ENCODE data around the gene UBASH3B.
A peak's percentile ranks its signal among the peaks of the same experiment; 100 is the strongest.
"Not testable (repeated sequence)": the region's sequence is repeated elsewhere in the genome, so short reads cannot be mapped to it uniquely, and the experiment has no call there.

UBASH3B gene, protein sequence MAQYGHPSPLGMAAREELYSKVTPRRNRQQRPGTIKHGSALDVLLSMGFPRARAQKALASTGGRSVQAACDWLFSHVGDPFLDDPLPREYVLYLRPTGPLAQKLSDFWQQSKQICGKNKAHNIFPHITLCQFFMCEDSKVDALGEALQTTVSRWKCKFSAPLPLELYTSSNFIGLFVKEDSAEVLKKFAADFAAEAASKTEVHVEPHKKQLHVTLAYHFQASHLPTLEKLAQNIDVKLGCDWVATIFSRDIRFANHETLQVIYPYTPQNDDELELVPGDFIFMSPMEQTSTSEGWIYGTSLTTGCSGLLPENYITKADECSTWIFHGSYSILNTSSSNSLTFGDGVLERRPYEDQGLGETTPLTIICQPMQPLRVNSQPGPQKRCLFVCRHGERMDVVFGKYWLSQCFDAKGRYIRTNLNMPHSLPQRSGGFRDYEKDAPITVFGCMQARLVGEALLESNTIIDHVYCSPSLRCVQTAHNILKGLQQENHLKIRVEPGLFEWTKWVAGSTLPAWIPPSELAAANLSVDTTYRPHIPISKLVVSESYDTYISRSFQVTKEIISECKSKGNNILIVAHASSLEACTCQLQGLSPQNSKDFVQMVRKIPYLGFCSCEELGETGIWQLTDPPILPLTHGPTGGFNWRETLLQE

DNA sequence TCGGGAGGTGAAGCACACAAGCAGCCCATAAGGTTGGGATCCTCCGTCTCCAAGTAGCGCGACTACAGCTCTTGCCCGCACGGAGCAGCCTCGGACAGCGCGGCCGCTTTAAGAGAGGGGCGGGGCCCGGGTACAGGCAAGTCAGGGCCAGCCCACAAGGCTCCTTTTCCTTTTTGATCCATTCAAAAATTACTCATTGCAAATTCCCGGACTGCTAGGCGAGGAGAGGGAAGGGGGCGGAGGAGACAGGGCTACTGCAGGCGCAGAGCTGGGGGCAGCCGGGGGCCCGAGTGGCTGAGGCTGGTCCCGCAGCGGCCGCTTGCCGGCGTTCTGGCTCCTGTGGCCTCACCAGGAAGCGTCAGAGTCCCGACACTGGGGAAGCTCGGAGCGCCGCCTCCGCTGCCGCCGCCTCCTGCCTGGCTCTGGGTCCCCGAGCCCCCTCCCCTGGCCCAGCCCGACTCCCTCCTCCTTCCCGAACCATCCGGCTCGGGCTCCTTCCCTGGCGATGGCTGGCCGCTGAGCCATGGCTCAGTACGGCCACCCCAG is at the start of gene UBASH3B:
Gene UBASH3B, plus strand, starts transcription at position 196 of the 546 bp plus-strand sequence. Its CDS starts 328 bp downstream, at position 524.
- peak; percentile 57 for DNase-seq

GRCh38 chr11:122607162-122607561 is 48.4 kb upstream of the UBASH3B start:
- not testable (repeated sequence) for DNase-seq

GRCh38 chr11:122612123-122612824 is 43.2 kb upstream of the UBASH3B start:
- DNase-seq, result no peak

- DNase-seq, result no peak
Observed at GRCh38 chr11:122616718-122617117, 38.8 kb upstream of the UBASH3B start.

DNA sequence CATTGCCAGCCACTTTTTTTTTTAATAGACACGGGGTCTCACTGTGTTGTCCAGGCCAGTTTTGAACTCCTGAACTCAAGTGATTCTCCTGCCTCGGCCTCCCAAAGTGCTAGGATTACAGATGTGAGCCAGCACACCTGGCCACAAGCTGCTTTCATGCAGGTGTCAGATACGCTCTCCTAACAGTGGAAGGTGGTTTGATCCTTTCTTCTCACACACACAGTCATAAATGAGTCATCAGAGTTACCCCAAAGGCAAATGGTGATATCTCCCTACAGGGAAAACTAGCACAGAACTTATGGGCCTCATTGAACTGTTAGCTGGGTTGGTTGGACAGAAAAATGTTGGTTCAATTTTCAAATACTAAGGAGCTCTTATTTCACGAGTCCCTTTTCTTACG is 38.2 kb upstream of the UBASH3B start:
- no peak for DNase-seq

GRCh38 chr11:122617926-122618325 is 37.6 kb upstream of the UBASH3B start:
- no peak for DNase-seq

- DNase-seq, result no peak
Observed at GRCh38 chr11:122618927-122619326, 36.6 kb upstream of the UBASH3B start.

GRCh38 chr11:122619757-122620156 is 35.8 kb upstream of the UBASH3B start:
- no peak for DNase-seq

DNA sequence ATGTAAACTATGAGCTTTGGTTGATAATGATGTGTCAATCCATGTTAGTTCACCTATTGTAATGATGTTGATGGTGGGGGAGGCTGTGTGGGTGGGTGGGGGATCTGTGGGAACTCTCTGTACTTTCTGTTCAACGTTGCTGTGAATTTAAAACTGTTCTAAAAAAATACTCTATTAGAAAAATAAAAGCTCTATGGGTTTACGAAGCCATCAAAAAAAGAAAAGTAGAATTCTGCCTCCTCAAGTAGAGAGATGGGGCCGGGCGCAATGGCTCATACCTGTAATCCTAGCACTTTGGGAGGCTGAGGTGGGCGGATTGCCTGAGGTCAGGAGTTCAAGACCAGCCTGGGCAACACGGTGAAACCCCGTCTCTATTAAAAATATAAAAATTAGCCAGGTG is 30.0 kb upstream of the UBASH3B start:
- DNase-seq, result not testable (repeated sequence)

- no peak for DNase-seq
Observed at GRCh38 chr11:122625976-122626665, 29.4 kb upstream of the UBASH3B start.

DNA sequence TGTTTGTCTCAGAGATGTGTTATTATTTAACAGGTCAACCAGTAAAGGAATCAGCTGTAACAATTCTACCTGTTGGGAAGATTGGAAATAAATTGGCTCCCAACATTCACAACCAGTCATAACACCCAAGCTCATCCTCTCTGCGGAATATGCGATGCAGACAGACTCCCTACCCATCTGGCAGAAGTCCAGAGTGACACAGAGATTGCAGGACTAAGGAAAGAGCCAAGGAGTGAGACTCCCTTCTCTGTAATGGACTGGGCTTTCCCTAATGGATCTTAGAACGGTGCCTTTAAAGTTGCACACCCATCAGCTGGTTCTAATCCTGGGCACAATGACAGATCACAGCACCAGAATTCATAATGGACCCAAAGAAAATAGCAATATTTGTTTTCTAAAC is 27.8 kb upstream of the UBASH3B start:
- DNase-seq, result no peak

- peak; percentile 42 for DNase-seq
Observed at GRCh38 chr11:122628810-122629555, 26.5 kb upstream of the UBASH3B start.

DNA sequence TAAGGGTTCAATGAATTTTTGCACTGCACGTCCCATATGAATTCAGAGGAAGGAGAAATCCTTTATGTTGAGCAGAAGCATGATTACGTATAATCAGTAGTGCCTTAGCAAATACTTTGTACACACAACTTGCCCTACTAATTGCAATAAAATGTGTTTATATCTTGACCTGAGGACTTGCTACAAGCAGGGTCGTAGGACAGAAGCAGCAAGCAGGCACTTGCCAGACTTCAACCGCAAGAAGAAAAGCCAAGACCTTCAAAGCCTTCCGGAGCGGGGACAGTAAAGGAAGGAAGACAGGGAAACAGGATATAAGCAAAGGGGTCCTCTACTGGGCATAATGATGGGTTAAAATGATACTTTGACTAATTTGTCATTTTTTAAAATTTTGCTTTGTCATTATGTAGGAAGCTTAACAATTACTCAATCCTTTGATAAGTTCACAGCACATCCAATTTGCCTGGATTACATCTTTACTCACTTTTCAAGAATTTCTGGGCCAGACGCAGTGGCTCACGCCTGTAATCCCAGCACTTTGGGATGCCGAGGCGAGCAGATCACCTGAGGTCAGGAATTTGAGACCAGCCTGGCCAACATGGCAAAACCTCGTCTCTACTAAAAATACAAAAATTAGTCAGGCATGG is 23.2 kb upstream of the UBASH3B start:
- DNase-seq, result no peak

DNA sequence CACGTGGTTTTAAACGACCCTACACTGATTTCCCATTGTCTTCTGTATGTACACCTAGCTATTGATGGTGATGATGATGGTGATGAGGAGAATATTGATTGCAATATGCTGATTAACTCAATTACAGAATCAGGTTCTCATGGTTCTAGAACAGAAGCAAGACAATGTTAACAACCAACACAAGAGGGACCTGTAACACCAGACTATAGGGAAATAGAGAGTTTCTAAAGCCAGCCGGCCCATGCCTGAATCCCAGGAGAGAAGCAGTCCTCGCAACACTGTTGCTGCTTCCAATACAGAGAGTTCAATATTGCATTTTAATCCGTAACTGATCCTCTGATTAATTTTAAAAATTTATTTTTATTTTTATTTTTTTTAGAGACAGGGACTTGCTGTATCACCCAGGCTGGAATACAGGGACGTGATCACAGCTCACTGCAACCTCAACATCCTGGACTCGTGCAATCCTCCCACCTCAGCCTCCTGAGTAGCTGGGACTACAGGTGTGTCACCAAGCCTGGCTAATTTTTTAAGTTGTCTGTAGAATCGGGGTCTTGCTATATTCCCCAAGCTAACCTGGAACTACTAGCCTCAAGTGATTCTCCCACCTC is 22.2 kb upstream of the UBASH3B start:
- no peak for DNase-seq

DNA sequence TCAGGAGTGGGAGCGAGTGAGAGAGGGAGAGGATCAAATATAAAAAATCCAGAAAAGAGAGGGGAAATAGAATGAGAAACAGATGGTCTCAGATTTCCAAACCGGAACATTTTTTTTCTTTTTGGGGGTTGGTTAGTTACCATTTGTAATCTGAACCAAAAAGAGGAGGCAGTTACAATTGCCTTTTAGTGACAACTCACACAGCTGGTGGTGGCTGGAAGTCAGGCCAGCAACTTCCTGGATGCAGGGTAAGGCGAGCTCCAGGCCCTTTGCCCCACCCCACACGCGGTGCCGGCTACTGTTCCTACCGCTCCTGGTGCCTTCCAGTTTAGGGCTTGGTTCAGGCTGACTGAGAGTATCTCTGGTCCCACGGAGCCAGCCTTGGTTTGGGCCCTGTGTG is 21.0 kb upstream of the UBASH3B start:
- DNase-seq, result no peak

DNA sequence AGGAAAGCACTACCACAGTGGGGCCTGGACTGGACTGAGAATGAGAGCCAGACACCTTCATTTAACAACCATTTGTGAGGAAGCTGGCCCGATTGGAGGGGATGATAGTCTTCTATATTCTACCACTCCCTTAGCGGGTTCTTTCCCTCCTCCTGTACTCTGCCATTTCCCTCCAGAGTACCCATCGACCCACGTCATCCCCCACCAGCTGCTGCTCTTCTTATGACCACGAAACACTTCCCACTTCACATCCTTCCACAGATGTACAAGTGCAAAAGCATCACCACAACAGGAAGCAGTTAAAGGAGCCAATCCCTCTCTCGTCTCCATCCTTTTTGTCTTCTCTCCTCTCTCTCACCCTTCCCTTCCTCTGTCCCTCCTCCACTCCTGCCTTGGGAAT is 18.0 kb upstream of the UBASH3B start:
- DNase-seq, result no peak

DNA sequence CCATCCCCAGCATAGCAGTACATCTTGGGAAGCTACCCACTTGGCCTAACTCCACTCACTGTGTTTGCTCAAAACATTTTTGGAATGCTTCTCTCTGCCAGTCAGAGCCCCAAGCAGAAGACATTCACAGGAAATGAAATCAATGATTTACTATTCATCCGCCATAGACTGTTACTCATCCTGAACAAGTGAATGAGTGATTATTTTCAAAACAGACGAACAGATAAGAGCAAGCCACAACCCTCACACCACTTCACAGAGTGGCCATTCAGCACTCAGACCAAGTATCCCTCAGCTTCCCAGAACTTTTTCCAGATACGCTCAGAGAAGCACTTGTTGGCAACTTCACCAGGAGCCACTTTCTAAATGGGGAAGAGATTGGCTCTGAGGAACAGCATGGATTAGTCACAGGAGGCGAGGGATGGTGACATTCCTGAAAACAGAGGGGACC is 13.0 kb upstream of the UBASH3B start:
- peak; percentile 46 for DNase-seq

- no peak for DNase-seq
Observed at GRCh38 chr11:122642971-122643370, 12.6 kb upstream of the UBASH3B start.

DNA sequence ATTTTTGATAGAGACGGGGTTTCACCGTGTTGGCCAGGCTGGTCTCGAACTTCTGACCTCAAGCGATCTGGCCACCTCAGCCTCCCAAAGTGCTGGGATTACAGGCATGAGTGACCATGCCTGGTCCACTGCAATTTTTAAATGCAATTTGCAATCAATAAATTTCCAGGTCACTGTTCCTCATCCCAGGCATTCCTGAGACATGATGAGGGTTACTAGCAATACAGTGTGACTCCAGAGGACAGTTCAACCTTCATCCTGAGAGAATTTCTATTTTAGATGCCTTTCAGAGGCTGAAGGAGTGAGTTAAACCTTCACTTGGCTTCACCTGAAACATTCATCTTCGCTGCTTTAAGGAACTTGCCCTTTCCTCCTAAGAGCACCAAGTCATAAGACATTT is 9.7 kb upstream of the UBASH3B start:
- no peak for DNase-seq

GRCh38 chr11:122646549-122647340 is 8.8 kb upstream of the UBASH3B start:
- no peak for DNase-seq

Data from T1000 (cell line).